Fibroblast of villous mesenchyme (primary cell): ENCODE results near the gene IMP4. TPM values are rescaled to one million over a fixed set of nuclear protein-coding genes. Genes with fewer than 3 reads are reported as not detected.

ENCODE experiments used
- DNase-seq: peaks from one replicate; pipeline ENCODE4 v3.0.0-alpha.2; 2010; ENCODE audit warnings: low read depth
- H3K4me3 ChIP-seq: 2 replicates; pipeline ENCODE4 v1.5.1; 2011; ENCODE audit warnings: low read depth, mild to moderate bottlenecking, low read length
- CTCF ChIP-seq: IDR thresholded peaks from 2 replicates; pipeline ENCODE4 v1.5.1; 2012; ENCODE audit warnings: low read depth, mild to moderate bottlenecking, low read length; ENCODE audit not compliant: insufficient read depth
- total RNA-seq: library from RNA; depleted of rRNA; stranded (reverse); fragments of >200 nt; gene quantifications from 2 replicates; pipeline ENCODE4 v1.2.3, GENCODE V29; 2012

IMP4 gene
- total RNA-seq, 1 donor: 60.5 TPM

GRCh38 chr2:130375291-130376266 is 32.9 kb downstream of the IMP4 start:
- H3K4me3 ChIP-seq: peak overlapping the region; percentile 4
- no peak for TF ChIP-seq CTCF

GRCh38 chr2:130376433-130377293 is 34.0 kb downstream of the IMP4 start:
- no peak for DNase-seq
- TF ChIP-seq CTCF: peak; percentile 31
- H3K4me3 ChIP-seq: no peak overlapping the region

More at GRCh38 chr2:130375291-130376266, 32.9 kb downstream of the IMP4 start:
- DNase-seq: peak; percentile 36

GRCh38 chr2:130377491-130377890 is 34.8 kb downstream of the IMP4 start:
- no peak for DNase-seq
- TF ChIP-seq CTCF: no peak
- no peak overlapping the region for H3K4me3 ChIP-seq

- no peak for DNase-seq
- no peak for TF ChIP-seq CTCF
- H3K4me3 ChIP-seq: no peak overlapping the region
Measured at GRCh38 chr2:130378206-130378897, 35.7 kb downstream of the IMP4 start.

- no peak for TF ChIP-seq CTCF
- no peak overlapping the region for H3K4me3 ChIP-seq
- DNase-seq: no peak
Measured at GRCh38 chr2:130378898-130379214, 36.2 kb downstream of the IMP4 start.

GRCh38 chr2:130380096-130380934 is 37.6 kb downstream of the IMP4 start:
- TF ChIP-seq CTCF: no peak
- no peak for DNase-seq
- no peak overlapping the region for H3K4me3 ChIP-seq
